GM06990 (cell line): ENCODE data around the gene IGIP.

Experiments
- DNase-seq: peaks from one replicate; pipeline ENCODE4 v3.0.0-alpha.2; 2011; ENCODE audit not compliant: insufficient read length; ENCODE audit errors: extremely low read depth
- H3K27me3 ChIP-seq: replicated peaks from 2 replicates; pipeline ENCODE4 v1.6.0; 2011; ENCODE audit warnings: low read length; ENCODE audit not compliant: control insufficient read depth, insufficient read depth
- H3K36me3 ChIP-seq: 2 replicates; pipeline ENCODE4 v1.5.1; 2011; ENCODE audit warnings: low read length; ENCODE audit not compliant: control insufficient read depth, insufficient read depth
- H3K4me3 ChIP-seq: replicated peaks from 2 replicates; pipeline ENCODE4 v1.5.1; 2011; ENCODE audit warnings: low read depth, mild to moderate bottlenecking, control low read depth, low read length
- CTCF ChIP-seq: IDR thresholded peaks from 2 replicates; pipeline ENCODE4 v1.5.1; 2011; ENCODE audit warnings: low read length, control low read depth, mild to moderate bottlenecking, inconsistent platforms; ENCODE audit not compliant: insufficient read depth, poor library complexity, severe bottlenecking

The IGIP gene

GRCh38 chr5:140109018-140109758 lies 16.5 kb upstream of the IGIP start:
- DNase-seq, result no peak

GRCh38 chr5:140109759-140110645 lies 15.7 kb upstream of the IGIP start:
- DNase-seq, result no peak
- TF ChIP-seq CTCF, result no peak
- Histone ChIP-seq H3K36me3 (no peaks in the 10 kb centered on the region), H3K27me3 (no peaks in the 10 kb centered on the region), H3K4me3 (no peak overlapping the region)

More at GRCh38 chr5:140109018-140109758, 16.5 kb upstream of the IGIP start:
- Histone ChIP-seq H3K36me3 (no peaks in the 10 kb centered on the region), H3K27me3 (no peaks in the 10 kb centered on the region), H3K4me3 (peak overlapping the region; percentile 87)
- TF ChIP-seq CTCF, result no peak

- DNase-seq, result no peak
- no peaks in the 10 kb centered on the region for H3K36me3 ChIP-seq
- H3K4me3 ChIP-seq, result no peak overlapping the region
- no peaks in the 10 kb centered on the region for H3K27me3 ChIP-seq
- TF ChIP-seq CTCF, result no peak
These were observed 15.1 kb upstream of the IGIP start for GRCh38 chr5:140110646-140110957.

GRCh38 chr5:140111011-140111858 lies 14.5 kb upstream of the IGIP start:
- no peak for DNase-seq
- Histone ChIP-seq H3K4me3 (no peak overlapping the region), H3K27me3 (no peaks in the 10 kb centered on the region), H3K36me3 (no peaks in the 10 kb centered on the region)
- TF ChIP-seq CTCF, result no peak

- no peaks in the 10 kb centered on the region for H3K27me3 ChIP-seq
- H3K36me3 ChIP-seq, result no peaks in the 10 kb centered on the region
- no peak for DNase-seq
- H3K4me3 ChIP-seq, result no peak overlapping the region
- TF ChIP-seq CTCF, result no peak
These were observed 13.7 kb upstream of the IGIP start for GRCh38 chr5:140111859-140112551.
